ENCODE results near the gene PHLDB2. TPM values are rescaled to one million over a fixed set of nuclear protein-coding genes. Genes with fewer than 3 reads are reported as not detected.

Gene PHLDB2
- total RNA-seq, 1 experiment from 2014 or later = 13.2 TPM

DNA sequence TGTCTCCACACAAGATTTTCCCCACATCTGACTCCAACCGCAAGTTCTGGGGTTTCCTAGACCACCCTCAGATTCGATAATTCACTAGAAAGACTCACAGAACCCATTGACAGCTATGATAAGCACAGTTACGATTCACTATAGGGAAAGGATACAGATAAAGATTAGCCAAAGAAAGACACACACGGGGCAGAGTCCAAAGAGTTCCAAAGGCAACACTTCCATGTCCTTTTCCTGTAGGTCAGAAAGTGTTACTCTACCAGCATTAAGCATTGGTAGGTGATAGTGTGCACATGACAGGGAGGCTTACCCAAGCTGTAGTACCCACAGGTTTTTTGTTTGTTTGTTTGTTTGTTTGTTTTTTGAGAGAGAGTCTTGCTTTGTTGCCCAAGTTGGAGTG is 48.1 kb downstream of the PHLDB2 start:
- no peak overlapping the region for H4K91ac ChIP-seq (ENCODE audit: insufficient read length, low read depth, low read length)
- TF ChIP-seq, protein P1, sequence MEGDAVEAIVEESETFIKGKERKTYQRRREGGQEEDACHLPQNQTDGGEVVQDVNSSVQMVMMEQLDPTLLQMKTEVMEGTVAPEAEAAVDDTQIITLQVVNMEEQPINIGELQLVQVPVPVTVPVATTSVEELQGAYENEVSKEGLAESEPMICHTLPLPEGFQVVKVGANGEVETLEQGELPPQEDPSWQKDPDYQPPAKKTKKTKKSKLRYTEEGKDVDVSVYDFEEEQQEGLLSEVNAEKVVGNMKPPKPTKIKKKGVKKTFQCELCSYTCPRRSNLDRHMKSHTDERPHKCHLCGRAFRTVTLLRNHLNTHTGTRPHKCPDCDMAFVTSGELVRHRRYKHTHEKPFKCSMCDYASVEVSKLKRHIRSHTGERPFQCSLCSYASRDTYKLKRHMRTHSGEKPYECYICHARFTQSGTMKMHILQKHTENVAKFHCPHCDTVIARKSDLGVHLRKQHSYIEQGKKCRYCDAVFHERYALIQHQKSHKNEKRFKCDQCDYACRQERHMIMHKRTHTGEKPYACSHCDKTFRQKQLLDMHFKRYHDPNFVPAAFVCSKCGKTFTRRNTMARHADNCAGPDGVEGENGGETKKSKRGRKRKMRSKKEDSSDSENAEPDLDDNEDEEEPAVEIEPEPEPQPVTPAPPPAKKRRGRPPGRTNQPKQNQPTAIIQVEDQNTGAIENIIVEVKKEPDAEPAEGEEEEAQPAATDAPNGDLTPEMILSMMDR (conservative IDR thresholded peaks at IDR 0.05) = no peak
- no peaks in the 10 kb centered on the region for H3K79me2 ChIP-seq (ENCODE audit: insufficient read depth, low read length)
- H3K18ac ChIP-seq (ENCODE audit: insufficient read length, low read depth, low read length) = no peak overlapping the region
- H3K27ac ChIP-seq (ENCODE audit: insufficient read length, low read depth, low read length) = no peak overlapping the region
- no peaks in the 10 kb centered on the region for H4K20me1 ChIP-seq (ENCODE audit: control insufficient read depth, insufficient read depth, insufficient read length)
- H3K4me1 ChIP-seq (ENCODE audit: insufficient read depth, low read length) = peaks cover 2% of the 10 kb centered on the region; the same call in 1 of the 2 replicates
- H3K14ac ChIP-seq (ENCODE audit: insufficient read depth, low read length) = no peak overlapping the region
- H2BK12ac ChIP-seq (ENCODE audit: insufficient read length, low read depth, low read length) = no peak overlapping the region
- no peak overlapping the region for H3K4me2 ChIP-seq (ENCODE audit: insufficient read depth, insufficient read length, low read length)
- H3K27ac Mint-ChIP-seq = no peak overlapping the region; a peak in 1 of 7 replicates
- no peak overlapping the region for H4K8ac ChIP-seq (replicated peaks; ENCODE audit: insufficient read length, low read depth, low read length)
- no peaks in the 10 kb centered on the region for H3K23me2 ChIP-seq (ENCODE audit: insufficient read length, low read depth, low read length, poor library complexity, severe bottlenecking)
- H3T11ph ChIP-seq (ENCODE audit: low read length) = no peak overlapping the region
- DNase-seq = no peak
- peaks cover 3% of the 10 kb centered on the region; the same call in 1 of the 2 replicates for H3K27me3 Mint-ChIP-seq (ENCODE audit: low read depth)
- H2AK5ac ChIP-seq (ENCODE audit: insufficient read length, low read length) = no peak overlapping the region
- no peak overlapping the region for H3K4ac ChIP-seq (ENCODE audit: low read depth, low read length)
- H3K23ac ChIP-seq (ENCODE audit: insufficient read length, low read depth, low read length) = no peak overlapping the region
- no peak overlapping the region for H3K9ac ChIP-seq (ENCODE audit: extremely low read depth, insufficient read length, low read length)
- H2BK15ac ChIP-seq (ENCODE audit: low read depth, low read length) = no peak overlapping the region
- no peaks in the 10 kb centered on the region for H3K9me3 Mint-ChIP-seq
- no peak overlapping the region for H3K56ac ChIP-seq (ENCODE audit: insufficient read length, low read depth, low read length)
- H3K27me3 ChIP-seq (ENCODE audit: insufficient read depth, low read length) = no peaks in the 10 kb centered on the region
- peaks cover 8 to 14% of the 10 kb centered on the region in 2 experiments for H3K4me1 Mint-ChIP-seq
- WGBS (ENCODE audit: extremely low coverage, insufficient read length, low lambda C conversion rate) = no CpG with 5 or more reads among the region's 4 CpGs
- no peak overlapping the region for H2AFZ ChIP-seq (ENCODE audit: low read length)
- no peak overlapping the region for H2BK5ac ChIP-seq (ENCODE audit: insufficient read length, low read length)
- no peak overlapping the region for H3K4me3 Mint-ChIP-seq
- H2BK120ac ChIP-seq (ENCODE audit: low read depth, low read length, poor library complexity, severe bottlenecking) = no peak overlapping the region
- no peak overlapping the region for H4K5ac ChIP-seq (ENCODE audit: insufficient read length, low read depth, low read length)
- no peaks in the 10 kb centered on the region for H3K9me3 ChIP-seq (ENCODE audit: control insufficient read depth, low read depth, low read length)
- H3K36me3 Mint-ChIP-seq (ENCODE audit: insufficient read depth in 1 of 3, low read depth in 3 of 3) = peaks cover 0 to 5% (median 0%) of the 10 kb centered on the region in 3 experiments; a peak in 2 of 7 replicates
- no peaks in the 10 kb centered on the region for H3K79me1 ChIP-seq (ENCODE audit: insufficient read depth, low read depth, low read length, poor library complexity, severe bottlenecking)
- H2BK20ac ChIP-seq (ENCODE audit: low read depth, low read length, poor library complexity, severe bottlenecking) = no peak overlapping the region

All from H9 (cell line).